H1 (cell line): Measurements from ENCODE around the gene GLRA1. TPM values are rescaled to one million over a fixed set of nuclear protein-coding genes. Genes with fewer than 3 reads are reported as not detected.

Experiments used
- CTCF ChIA-PET: fragments of 300-600 bp; sonication (Branson Sonifier 250); formaldehyde crosslinking; loops from one replicate; lab custom pipeline; 2021; ENCODE audit not compliant: partially characterized antibody; lab: Charles Lee
- POLR2A ChIA-PET: fragments of 300-600 bp; sonication (Branson Sonifier 250); formaldehyde crosslinking; loops from one replicate; lab custom pipeline; 2021; ENCODE audit warnings: inconsistent platforms; ENCODE audit not compliant: partially characterized antibody; lab: Charles Lee
- DNase-seq, 2 experiments: peaks; one replicate each; pipeline versions ENCODE4 v3.0.0 to v3.0.0-alpha.2; 2010 to 2022; ENCODE audit warnings: low spot score in 2 of 2, low read depth in 1 of 2, mixed read lengths in 1 of 2
- FAIRE-seq: peaks from 2 replicates; lab custom pipeline; 2011; peaks lifted over from hg19 to GRCh38; lab: Jason Lieb, UNC
- H2AFZ ChIP-seq: 2 replicates; pipeline ENCODE4 v1.8.1; 2012; ENCODE audit warnings: low read length, inconsistent platforms
- H2AK5ac ChIP-seq: 2 replicates; pipeline ENCODE4 v1.6.1; 2013; ENCODE audit warnings: low read depth, low read length
- H2BK120ac ChIP-seq: replicated peaks from 2 replicates; pipeline ENCODE3; 2013; ENCODE audit warnings: low read depth, low read length, inconsistent platforms
- H2BK12ac ChIP-seq: 2 replicates; pipeline ENCODE4 v1.6.1; 2013; ENCODE audit warnings: low read depth, low read length
- H2BK15ac ChIP-seq: 2 replicates; pipeline ENCODE4 v1.6.1; 2013; ENCODE audit warnings: low read length
- H2BK20ac ChIP-seq: 2 replicates; pipeline ENCODE4 v1.6.1; 2013; ENCODE audit warnings: low read length
- H2BK5ac ChIP-seq: 2 replicates; pipeline ENCODE4 v1.6.1; 2013; ENCODE audit warnings: low read depth, low read length
- H3K14ac ChIP-seq: 2 replicates; pipeline ENCODE4 v1.6.1; 2013; ENCODE audit warnings: inconsistent platforms; ENCODE audit not compliant: insufficient read length
- H3K18ac ChIP-seq: 2 replicates; pipeline ENCODE4 v1.6.1; 2013; ENCODE audit warnings: low read length; ENCODE audit errors: extremely low read depth
- H3K23ac ChIP-seq: 2 replicates; pipeline ENCODE4 v1.6.1; 2013; ENCODE audit warnings: inconsistent platforms; ENCODE audit not compliant: insufficient read length
- H3K23me2 ChIP-seq: 2 replicates; pipeline ENCODE4 v1.6.1; 2013; ENCODE audit warnings: low read depth, low read length
- H3K27ac ChIP-seq: 2 replicates; pipeline ENCODE4 v1.6.1; 2011; ENCODE audit warnings: low read depth, low read length, inconsistent platforms
- H3K27me3 ChIP-seq, 4 experiments: replicated peaks in 1 of 4; 1 replicate in 1 of 4; 2 replicates in 3 of 4; pipeline versions ENCODE4 v1.6.1 to v1.8.1; 2011 to 2013; ENCODE audit warnings: low read length in 3 of 4, mild to moderate bottlenecking in 3 of 4, inconsistent platforms in 2 of 4, mixed read lengths in 2 of 4, moderate library complexity in 1 of 4; ENCODE audit not compliant: control insufficient read depth in 3 of 4, insufficient read depth in 3 of 4; ENCODE audit errors: extremely low read depth in 1 of 4
- H3K36me3 ChIP-seq, 4 experiments: 2 replicates each; pipeline versions ENCODE4 v1.6.1 to v1.8.1; 2011 to 2013; ENCODE audit warnings: mild to moderate bottlenecking in 4 of 4, low read length in 3 of 4, moderate library complexity in 2 of 4, control low read depth in 1 of 4, inconsistent platforms in 1 of 4; ENCODE audit not compliant: insufficient read depth in 4 of 4, control insufficient read depth in 2 of 4
- H3K4ac ChIP-seq: replicated peaks from 2 replicates; pipeline ENCODE3; 2013; ENCODE audit warnings: low read length, low read depth, mixed read lengths, inconsistent platforms; ENCODE audit not compliant: insufficient read length
- H3K4me1 ChIP-seq, 4 experiments: replicated peaks in 1 of 4; 1 replicate in 1 of 4; 2 replicates in 3 of 4; pipeline versions ENCODE4 v1.6.1 to v1.8.1; 2011 to 2013; ENCODE audit warnings: low read length in 3 of 4, inconsistent platforms in 2 of 4, mixed read lengths in 1 of 4; ENCODE audit not compliant: insufficient read depth in 4 of 4, control insufficient read depth in 3 of 4
- H3K4me2 ChIP-seq, 2 experiments: 2 replicates each; pipeline versions ENCODE4 v1.6.1 to v1.8.1; 2011 to 2013; ENCODE audit warnings: low read depth in 2 of 2, low read length in 2 of 2, control low read depth in 1 of 2, inconsistent platforms in 1 of 2, mild to moderate bottlenecking in 1 of 2; ENCODE audit not compliant: insufficient read depth in 1 of 2
- H3K4me3 ChIP-seq, 4 experiments: fragments of 200-600, 300-600 bp in 1 of 4; sonication (generic), shearing (Covaris generic), sonication (Bioruptor Twin) in 1 of 4; 2 replicates each; pipeline versions ENCODE4 v1.5.1 to v1.8.1; 2011 to 2016; ENCODE audit warnings: low read length in 4 of 4, low read depth in 3 of 4, control low read depth in 2 of 4, inconsistent platforms in 2 of 4, mild to moderate bottlenecking in 2 of 4, mixed read lengths in 1 of 4, moderate library complexity in 1 of 4; ENCODE audit not compliant: insufficient read depth in 2 of 4; ENCODE audit errors: extremely low read depth in 1 of 4
- H3K56ac ChIP-seq: replicated peaks from 2 replicates; pipeline ENCODE3; 2013; ENCODE audit warnings: low read depth, mild to moderate bottlenecking, mixed read lengths, low read length, inconsistent platforms; ENCODE audit not compliant: insufficient read length
- H3K79me1 ChIP-seq: 2 replicates; pipeline ENCODE4 v1.6.1; 2013; ENCODE audit warnings: low read depth, low read length, control low read depth
- H3K79me2 ChIP-seq, 2 experiments: 2 replicates each; pipeline versions ENCODE4 v1.6.1 to v1.8.1; 2012 to 2013; ENCODE audit warnings: low read length in 2 of 2, mild to moderate bottlenecking in 2 of 2, inconsistent platforms in 1 of 2; ENCODE audit not compliant: insufficient read depth in 2 of 2, control insufficient read depth in 1 of 2
- H3K9ac ChIP-seq, 4 experiments: replicated peaks in 1 of 4; 1 replicate in 1 of 4; 2 replicates in 3 of 4; pipeline versions ENCODE4 v1.6.1 to v1.8.1; 2011 to 2013; ENCODE audit warnings: low read depth in 3 of 4, low read length in 3 of 4, control low read depth in 2 of 4, mild to moderate bottlenecking in 2 of 4, moderate library complexity in 2 of 4, inconsistent platforms in 1 of 4; ENCODE audit errors: extremely low read depth in 1 of 4
- H3K9me3 ChIP-seq, 2 experiments: 2 replicates each; pipeline versions ENCODE4 v1.6.1 to v1.8.1; 2012 to 2013; ENCODE audit warnings: mild to moderate bottlenecking in 2 of 2, moderate library complexity in 2 of 2, control low read depth in 1 of 2, inconsistent platforms in 1 of 2, low read depth in 1 of 2, low read length in 1 of 2, mixed read lengths in 1 of 2; ENCODE audit not compliant: insufficient read depth in 2 of 2
- H4K20me1 ChIP-seq, 2 experiments: replicated peaks in 1 of 2; 2 replicates each; pipeline versions ENCODE3 to v1.8.1; 2011 to 2013; ENCODE audit warnings: inconsistent platforms in 2 of 2, low read length in 2 of 2, mild to moderate bottlenecking in 1 of 2; ENCODE audit not compliant: insufficient read depth in 2 of 2, control insufficient read depth in 1 of 2
- H4K5ac ChIP-seq: 2 replicates; pipeline ENCODE4 v1.6.1; 2013; ENCODE audit warnings: low read length, low read depth, mixed read lengths, inconsistent platforms; ENCODE audit not compliant: insufficient read length
- H4K8ac ChIP-seq: 2 replicates; pipeline ENCODE4 v1.8.0; 2013; ENCODE audit warnings: mild to moderate bottlenecking, moderate library complexity, low read length, inconsistent platforms; ENCODE audit not compliant: insufficient read depth; ENCODE audit errors: extremely low read depth
- H4K91ac ChIP-seq: replicated peaks from 2 replicates; pipeline ENCODE3; 2013; ENCODE audit warnings: low read length, mixed read lengths, inconsistent platforms; ENCODE audit not compliant: insufficient read length
- CHD1 ChIP-seq: IDR thresholded peaks from 2 replicates; pipeline ENCODE4 v1.6.1; 2012; ENCODE audit warnings: low read depth, low read length, improper control_type of control experiment
- EP300 ChIP-seq, 2 experiments: IDR thresholded peaks; 1 replicate in 1 of 2; 2 replicates in 1 of 2; pipeline ENCODE4 v1.6.1; 2011 to 2012; ENCODE audit warnings: low read depth in 2 of 2, low read length in 2 of 2, mild to moderate bottlenecking in 2 of 2, borderline replicate concordance in 1 of 2, inconsistent platforms in 1 of 2, moderate library complexity in 1 of 2
- GTF2F1 ChIP-seq: IDR thresholded peaks from 2 replicates; pipeline ENCODE4 v1.6.1; 2012; ENCODE audit warnings: low read depth, low read length, improper control_type of control experiment, borderline replicate concordance
- KDM1A ChIP-seq: fragments of 200-600, 300-600 bp; sonication (generic); IDR thresholded peaks from 2 replicates; pipeline ENCODE4 v1.7.1; 2016; ENCODE audit warnings: mild to moderate bottlenecking, low read length, borderline replicate concordance
- PHF8 ChIP-seq: fragments of 200-600 bp; sonication (generic); conservative IDR thresholded peaks from 2 replicates; pipeline ENCODE4 v1.7.1; 2012; ENCODE audit warnings: low read depth, mild to moderate bottlenecking, inconsistent platforms, low read length, moderate library complexity
- RFX5 ChIP-seq: IDR thresholded peaks from 2 replicates; pipeline ENCODE4 v1.6.1; 2011; ENCODE audit warnings: low read depth, low read length, improper control_type of control experiment, borderline replicate concordance
- SIX5 ChIP-seq: IDR thresholded peaks from 2 replicates; pipeline ENCODE4 v1.6.1; 2011; ENCODE audit warnings: mild to moderate bottlenecking, low read depth, low read length
- SRF ChIP-seq: IDR thresholded peaks from 2 replicates; pipeline ENCODE4 v1.6.1; 2011; ENCODE audit warnings: mild to moderate bottlenecking, low read depth, low read length, moderate library complexity
- SUZ12 ChIP-seq: fragments of 200-600 bp; sonication (generic); IDR thresholded peaks from 2 replicates; pipeline ENCODE4 v1.6.1; 2012; ENCODE audit warnings: mild to moderate bottlenecking, inconsistent platforms, low read length, moderate library complexity, mixed read lengths
- YY1 ChIP-seq: IDR thresholded peaks from 2 replicates; pipeline ENCODE4 v1.6.1; 2011; ENCODE audit warnings: low read depth, mild to moderate bottlenecking, low read length
- ZNF274 ChIP-seq: IDR thresholded peaks from 2 replicates; pipeline ENCODE4 v1.7.0; 2012; ENCODE audit warnings: low read length, borderline replicate concordance; ENCODE audit errors: extremely low read depth
- WGBS, 2 experiments: shearing (Covaris generic) in 1 of 2; methylation state at CpG; one replicate each; pipeline versions ENCODE4 v1.1.6 to v1.1.7; 2013 to 2015; ENCODE audit warnings: low lambda C conversion rate in 2 of 2, mixed read lengths in 2 of 2, inconsistent platforms in 1 of 2, low coverage in 1 of 2, missing lambda C conversion rate in 1 of 2; ENCODE audit not compliant: insufficient replicate concordance in 2 of 2, insufficient coverage in 1 of 2, insufficient read length in 1 of 2; ENCODE audit errors: extremely low coverage in 1 of 2, missing lambda C conversion rate in 1 of 2; 5-methylcytosine and 5-hydroxymethylcytosine counted together
- polyA plus RNA-seq, 7 experiments: library from polyadenylated mRNA; depleted of rRNA in 3 of 7; stranded (reverse) in 5 of 7; unstranded in 2 of 7; fragments of >200 nt in 5 of 7; fragments of 200-250 nt in 2 of 7; gene quantifications; 1 replicate in 5 of 7; 2 replicates in 1 of 7; 4 replicates in 1 of 7; pipeline versions ENCODE4 v1.2.1 to v1.2.3, GENCODE V29; 2011 to 2013; ENCODE audit warnings: missing spikeins in 2 of 7, mixed read lengths in 2 of 7
- total RNA-seq: library from RNA; stranded (reverse); fragmentation: NEBNext Ultra II Directional; extraction: Animal tissue kit (Norgen Biotek cat#: 25700); gene quantifications from 2 replicates; pipeline ENCODE4 v1.2.1, GENCODE V29; 2021
- TF ChIP-seq, protein P1 (sequence below): IDR thresholded peaks from 2 replicates; pipeline ENCODE4 v1.6.1; 2012; ENCODE audit warnings: low read length, inconsistent platforms

GLRA1 gene
- total and polyA plus RNA-seq, 2 of the 8 experiments (the other 6 are each of a cell fraction or from before 2014, with no cell fraction given), result not detected

DNA sequence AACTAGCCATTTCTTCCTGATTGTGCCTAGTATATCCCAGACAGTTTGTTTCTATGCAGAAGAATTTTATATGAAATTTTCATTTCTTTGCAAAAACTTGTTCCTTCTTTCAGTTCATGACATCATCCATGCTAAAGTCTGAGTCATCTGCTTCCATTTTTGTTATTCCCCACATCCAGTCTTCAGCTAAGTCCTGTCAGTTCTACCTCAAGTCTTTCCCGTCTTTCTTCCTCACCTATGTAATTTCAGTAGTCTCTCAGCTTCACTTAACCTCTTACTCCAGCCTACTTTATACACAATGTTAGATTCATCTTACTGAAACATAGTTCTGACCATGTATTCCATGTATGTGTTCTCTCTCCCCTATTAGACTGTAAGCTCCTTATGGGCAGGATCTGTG lies 113.8 kb downstream of the GLRA1 start:
- CTCF ChIA-PET, result interaction anchor here (2.1 kb wide), 1 partner anchor 332 kb away, joined by 7 read pairs; no protein-coding TSS in a partner anchor
- WGBS, 2 experiments, result 87% methylated on average over 1 of the region's 1 CpG; no CpG with 5 or more reads in 1 of the 2 experiments
- H4K20me1 ChIP-seq, result peaks cover 0 to 11% of the 10 kb centered on the region in 2 experiments
- TF ChIP-seq PHF8, result no peak
- TF ChIP-seq YY1, result no peak
- TF ChIP-seq, protein P1, sequence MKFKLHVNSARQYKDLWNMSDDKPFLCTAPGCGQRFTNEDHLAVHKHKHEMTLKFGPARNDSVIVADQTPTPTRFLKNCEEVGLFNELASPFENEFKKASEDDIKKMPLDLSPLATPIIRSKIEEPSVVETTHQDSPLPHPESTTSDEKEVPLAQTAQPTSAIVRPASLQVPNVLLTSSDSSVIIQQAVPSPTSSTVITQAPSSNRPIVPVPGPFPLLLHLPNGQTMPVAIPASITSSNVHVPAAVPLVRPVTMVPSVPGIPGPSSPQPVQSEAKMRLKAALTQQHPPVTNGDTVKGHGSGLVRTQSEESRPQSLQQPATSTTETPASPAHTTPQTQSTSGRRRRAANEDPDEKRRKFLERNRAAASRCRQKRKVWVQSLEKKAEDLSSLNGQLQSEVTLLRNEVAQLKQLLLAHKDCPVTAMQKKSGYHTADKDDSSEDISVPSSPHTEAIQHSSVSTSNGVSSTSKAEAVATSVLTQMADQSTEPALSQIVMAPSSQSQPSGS, result no peak
- TF ChIP-seq SIX5, result no peak
- TF ChIP-seq SUZ12, result no peak
- TF ChIP-seq ZNF274, result no peak
- TF ChIP-seq SRF, result no peak
- no peak for TF ChIP-seq KDM1A
- TF ChIP-seq RFX5, result no peak
- TF ChIP-seq GTF2F1, result no peak
- no peak for TF ChIP-seq CHD1
- TF ChIP-seq EP300 (IDR thresholded peaks at IDR 0.05; ENCODE audit: borderline replicate concordance in 1 of 2, low read depth in 2 of 2, low read length in 2 of 2), result no peak

More for the DNA sequence above, 113.8 kb downstream of the GLRA1 start:
- no peak overlapping the region for H3K14ac ChIP-seq
- H3K56ac ChIP-seq, result no peak overlapping the region
- no peak overlapping the region for H3K4me3 ChIP-seq
- H4K8ac ChIP-seq, result no peak overlapping the region
- no peak overlapping the region for H4K91ac ChIP-seq
- FAIRE-seq (no peak), DNase-seq (no peak)
- no peak overlapping the region for H2BK12ac ChIP-seq
- H3K23ac ChIP-seq, result no peak overlapping the region
- peaks cover 3% of the 10 kb centered on the region; the same call in 1 of the 2 replicates for H3K79me1 ChIP-seq
- H3K79me2 ChIP-seq, result peaks cover 0 to 24% of the 10 kb centered on the region in 2 experiments; a peak in 2 of 4 replicates
- peaks cover 0 to 3% (median 0%) of the 10 kb centered on the region in 4 experiments; a peak in 1 of 7 replicates for H3K4me1 ChIP-seq
- no peak overlapping the region for H2AK5ac ChIP-seq
- POLR2A ChIA-PET, result interaction anchor here (1.2 kb wide), 1 partner anchor 79 kb away, joined by 3 read pairs; no protein-coding TSS in a partner anchor
- H3K4me2 ChIP-seq, result no peak overlapping the region
- H2BK20ac ChIP-seq, result no peak overlapping the region
- H2AFZ ChIP-seq, result no peak overlapping the region
- H3K4ac ChIP-seq, result no peak overlapping the region
- H3K23me2 ChIP-seq, result no peaks in the 10 kb centered on the region
- H3K27me3 ChIP-seq, result no peaks in the 10 kb centered on the region
- peaks cover 7 to 77% (median 34%) of the 10 kb centered on the region in 4 experiments; a peak in 6 of 8 replicates for H3K36me3 ChIP-seq
- H2BK5ac ChIP-seq, result no peak overlapping the region
- H3K27ac ChIP-seq, result no peak overlapping the region
- no peak overlapping the region for H4K5ac ChIP-seq
- no peak overlapping the region for H3K9ac ChIP-seq
- no peak overlapping the region for H2BK15ac ChIP-seq
- no peak overlapping the region for H2BK120ac ChIP-seq
- H3K18ac ChIP-seq, result no peak overlapping the region
- H3K9me3 ChIP-seq, result no peaks in the 10 kb centered on the region
